ENCODE measurements around the gene C5orf22.

DNA sequence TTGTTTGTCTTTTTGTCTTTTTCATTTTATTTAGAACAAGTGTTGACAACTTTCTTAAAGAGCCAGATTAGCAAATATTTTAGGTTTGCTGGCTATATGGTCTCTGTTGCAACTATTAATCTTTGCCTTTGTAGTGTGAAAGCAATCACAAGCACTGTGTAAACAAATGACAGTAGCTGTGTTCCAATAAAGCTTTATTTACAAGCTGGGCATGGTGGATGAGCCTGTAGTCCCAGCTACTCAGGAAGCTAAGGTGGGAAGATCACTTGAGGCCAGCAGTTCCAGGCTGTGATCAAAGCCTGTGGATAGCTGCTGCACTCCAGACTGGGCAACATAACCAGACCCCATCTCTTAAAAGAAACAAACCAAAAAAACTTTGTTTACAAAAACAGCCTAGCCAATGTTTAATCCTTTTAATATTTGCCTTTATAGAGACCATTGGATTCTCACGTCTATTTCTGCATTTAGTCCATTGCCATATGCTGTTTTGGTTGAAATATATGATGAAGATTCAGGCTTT, 2.5 kb downstream of the C5orf22 start:
- TF ChIP-seq, protein P1, sequence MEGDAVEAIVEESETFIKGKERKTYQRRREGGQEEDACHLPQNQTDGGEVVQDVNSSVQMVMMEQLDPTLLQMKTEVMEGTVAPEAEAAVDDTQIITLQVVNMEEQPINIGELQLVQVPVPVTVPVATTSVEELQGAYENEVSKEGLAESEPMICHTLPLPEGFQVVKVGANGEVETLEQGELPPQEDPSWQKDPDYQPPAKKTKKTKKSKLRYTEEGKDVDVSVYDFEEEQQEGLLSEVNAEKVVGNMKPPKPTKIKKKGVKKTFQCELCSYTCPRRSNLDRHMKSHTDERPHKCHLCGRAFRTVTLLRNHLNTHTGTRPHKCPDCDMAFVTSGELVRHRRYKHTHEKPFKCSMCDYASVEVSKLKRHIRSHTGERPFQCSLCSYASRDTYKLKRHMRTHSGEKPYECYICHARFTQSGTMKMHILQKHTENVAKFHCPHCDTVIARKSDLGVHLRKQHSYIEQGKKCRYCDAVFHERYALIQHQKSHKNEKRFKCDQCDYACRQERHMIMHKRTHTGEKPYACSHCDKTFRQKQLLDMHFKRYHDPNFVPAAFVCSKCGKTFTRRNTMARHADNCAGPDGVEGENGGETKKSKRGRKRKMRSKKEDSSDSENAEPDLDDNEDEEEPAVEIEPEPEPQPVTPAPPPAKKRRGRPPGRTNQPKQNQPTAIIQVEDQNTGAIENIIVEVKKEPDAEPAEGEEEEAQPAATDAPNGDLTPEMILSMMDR (conservative IDR thresholded peaks at IDR 0.05; ENCODE audit: low read length): no peak
- TF ChIP-seq EZH2phosphoT487 (IDR thresholded peaks at IDR 0.05; ENCODE audit: borderline replicate concordance): no peak
